CD4-positive, alpha-beta T cell treated with Interleukin-15 for 4 hours (primary cell): Measurements from ENCODE around the gene LRPPRC.
"Not testable (repeated sequence)": the region's sequence is repeated elsewhere in the genome, so short reads cannot be mapped to it uniquely, and the experiment has no call there.

Experiments used
- DNase-seq: peaks from one replicate; pipeline ENCODE4 v3.0.0-alpha.2; 2020; ENCODE audit warnings: low spot score

Gene LRPPRC

DNA sequence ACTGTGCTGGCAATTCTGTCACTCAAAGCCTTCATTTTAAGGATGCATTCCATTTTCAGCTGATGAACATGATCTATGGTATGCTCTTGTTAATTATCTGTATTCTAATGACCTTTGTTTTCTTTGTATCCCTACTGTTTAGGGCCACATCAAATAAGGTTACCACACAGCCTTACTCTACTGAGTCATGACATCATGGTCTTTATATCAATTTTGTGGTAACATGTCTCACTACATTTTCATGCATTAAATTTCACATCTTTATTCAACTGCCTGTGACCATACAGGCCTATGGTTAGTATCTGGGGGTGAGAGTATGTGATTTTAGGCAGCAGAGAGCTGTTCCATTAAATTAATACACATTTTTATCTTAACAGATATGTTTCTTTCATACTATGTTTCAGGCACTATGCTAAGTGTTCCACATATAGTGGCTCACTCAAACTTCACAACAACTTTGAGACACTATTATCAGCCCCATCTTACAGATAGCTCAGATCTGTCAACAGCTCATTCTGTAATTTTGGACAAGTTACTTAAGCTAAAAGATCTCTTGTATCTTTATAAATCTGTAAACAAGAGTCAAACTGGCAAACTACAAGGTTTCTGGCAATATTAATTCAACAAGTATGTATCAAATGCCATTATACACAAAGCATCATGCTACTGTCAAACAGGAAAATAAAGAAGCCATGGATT lies 18.0 kb downstream of the LRPPRC start:
- no peak for DNase-seq

DNA sequence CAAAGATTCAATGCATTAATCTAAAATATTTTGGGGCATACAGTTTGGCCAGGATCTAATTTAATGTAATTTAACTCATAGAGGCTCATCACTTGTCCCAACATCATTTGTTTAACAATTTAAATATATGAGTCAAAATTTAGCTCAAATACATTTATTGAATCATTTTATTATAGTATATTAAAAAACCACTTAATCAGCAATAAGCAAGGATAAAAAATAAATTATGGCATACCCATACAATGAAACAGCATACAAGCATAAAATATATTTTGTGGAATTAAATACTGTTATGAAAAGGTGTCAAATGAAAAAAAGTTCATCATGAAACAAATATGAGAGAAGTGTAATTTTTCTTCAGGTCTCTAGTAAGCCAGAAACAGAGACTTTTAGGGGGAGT lies 34.9 kb downstream of the LRPPRC start:
- DNase-seq: no peak

DNA sequence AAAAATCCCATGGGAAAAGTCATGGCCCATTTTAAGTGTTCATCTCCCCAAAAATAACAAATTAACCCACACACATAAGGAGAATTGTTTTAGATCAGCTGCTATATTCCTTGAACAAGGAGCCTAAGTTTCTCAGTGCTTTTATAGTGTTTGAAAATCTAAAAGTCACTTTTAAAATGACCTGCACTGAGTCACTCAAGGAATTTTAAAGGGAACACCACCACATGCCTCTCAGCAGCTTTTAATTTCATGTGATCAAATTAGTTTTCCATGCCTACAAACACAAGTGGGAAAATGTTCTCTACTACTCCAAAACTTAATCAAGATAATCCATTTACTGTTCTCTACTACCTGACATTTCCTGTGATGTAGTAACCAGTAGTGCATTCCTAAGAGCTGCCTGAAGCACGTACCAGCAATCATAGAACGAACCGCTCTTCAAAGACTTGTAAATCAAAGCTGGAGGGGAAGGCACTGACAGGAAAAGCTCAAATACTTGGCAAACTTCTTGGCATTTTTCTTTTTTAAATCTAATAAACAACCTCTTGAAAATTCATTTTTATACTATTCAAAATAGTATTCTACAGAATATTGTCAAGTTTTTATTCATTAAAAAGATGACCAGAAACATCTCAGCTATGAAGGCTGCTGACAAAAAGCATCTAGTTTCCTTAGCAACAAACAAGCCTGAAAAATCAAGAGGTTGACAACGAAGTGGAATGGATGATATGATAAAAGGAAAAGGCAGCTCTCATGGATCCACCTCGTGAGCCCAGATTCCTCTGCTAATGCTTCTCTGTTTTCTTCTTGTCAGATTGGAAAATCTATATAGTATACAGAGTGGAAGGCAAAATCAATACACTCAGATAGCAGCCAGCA lies 37.2 kb downstream of the LRPPRC start:
- DNase-seq: no peak

DNA sequence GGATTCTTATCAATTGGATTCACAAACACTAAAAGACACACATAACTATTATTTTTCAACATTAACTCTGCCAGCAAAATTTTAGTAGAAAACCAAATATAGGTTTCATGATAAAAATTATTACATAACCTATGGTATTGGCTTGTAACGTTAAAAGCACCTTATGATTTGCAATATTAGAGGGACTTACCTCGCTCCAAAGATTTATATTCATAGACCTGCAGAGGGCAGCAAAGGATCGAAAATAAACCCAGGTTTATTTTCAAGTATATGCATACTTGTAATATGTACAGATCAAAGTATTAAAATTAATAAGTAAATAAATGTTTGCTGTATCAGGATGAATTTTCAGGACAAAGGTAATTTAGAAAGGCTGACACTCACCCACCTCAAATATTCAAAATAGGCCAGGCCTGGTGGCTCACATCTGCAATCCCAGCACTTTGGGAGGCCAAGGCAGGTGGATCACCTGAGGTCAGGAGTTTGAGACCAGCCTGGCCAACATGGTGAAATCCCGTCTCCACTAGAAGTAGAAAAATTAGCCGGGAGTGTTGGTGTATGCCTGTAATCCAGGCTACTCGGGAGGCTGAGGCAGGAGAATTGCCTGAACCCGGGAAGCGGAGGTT lies 45.3 kb downstream of the LRPPRC start:
- DNase-seq: peak; percentile 41

DNA sequence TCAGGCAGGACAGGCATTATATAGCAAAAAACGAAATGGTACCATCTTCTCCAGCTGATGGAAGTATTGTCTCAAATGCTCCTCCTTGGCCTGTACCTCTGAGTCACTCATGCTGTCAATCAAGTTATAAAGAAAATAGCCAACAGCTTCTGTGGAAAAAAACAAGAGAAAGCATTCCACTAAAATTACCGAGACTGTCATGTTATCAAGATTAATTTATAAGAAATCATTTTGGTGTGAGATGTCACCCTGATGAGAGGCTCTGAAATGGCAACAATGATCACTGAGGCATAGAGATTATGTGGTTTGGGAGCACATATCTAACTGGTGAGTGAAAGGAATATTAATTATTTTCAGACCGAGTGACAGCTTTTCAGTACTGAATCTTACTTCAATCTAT lies 47.4 kb downstream of the LRPPRC start:
- no peak for DNase-seq

DNA sequence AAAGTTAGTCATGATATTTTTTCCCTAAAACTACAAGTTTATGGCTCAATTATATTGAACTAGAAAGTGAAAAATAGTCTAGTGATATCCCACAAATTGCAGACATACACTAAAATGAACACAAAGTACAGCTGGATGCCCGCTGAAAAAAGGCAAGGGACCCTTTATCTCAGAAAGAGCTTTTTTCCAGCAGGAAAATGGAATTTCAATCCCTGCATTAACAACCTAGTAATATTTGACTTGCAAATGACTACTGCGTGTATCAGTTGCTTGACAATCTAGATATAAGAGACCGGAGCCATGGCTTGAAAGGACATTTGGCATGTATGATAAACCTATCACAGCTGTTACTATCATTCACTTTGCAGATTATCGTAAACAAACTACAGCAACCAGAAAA lies 49.1 kb downstream of the LRPPRC start:
- DNase-seq: no peak

DNA sequence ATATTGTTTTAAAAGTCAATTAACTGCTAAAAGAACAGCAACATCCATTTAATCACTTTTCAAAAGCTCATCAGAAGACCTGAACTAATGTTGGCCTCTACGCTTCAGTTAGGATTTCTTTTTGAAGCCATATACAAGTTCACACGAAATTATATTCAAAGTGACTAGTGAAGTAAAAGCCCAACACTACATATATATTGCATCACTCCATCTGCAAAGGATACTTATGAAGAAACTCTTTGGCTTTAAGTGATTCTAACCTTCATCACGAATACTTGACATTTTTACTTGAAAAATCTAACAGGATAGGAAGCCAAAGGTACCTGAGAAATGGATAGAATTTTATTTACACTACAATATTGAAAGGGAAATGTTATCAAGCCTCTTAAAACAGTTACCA lies 50.4 kb downstream of the LRPPRC start:
- no peak for DNase-seq

DNA sequence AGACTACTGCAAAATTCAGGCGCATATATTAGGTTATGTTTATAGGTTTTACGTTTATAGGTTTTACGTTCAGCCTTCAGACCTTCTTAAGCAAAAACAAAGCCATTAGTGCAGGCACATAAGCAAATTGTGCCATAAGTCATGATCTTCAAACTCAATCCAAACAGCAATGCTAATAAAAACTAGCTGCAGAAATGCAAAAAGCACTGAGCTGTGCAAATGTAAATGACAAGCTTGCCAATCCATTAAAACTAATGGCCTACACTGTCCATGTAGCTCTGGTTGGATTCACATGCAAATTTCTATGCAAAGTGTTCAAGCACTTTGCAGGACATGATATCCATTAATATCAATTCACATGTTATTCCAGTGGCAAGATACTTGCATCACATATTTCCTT lies 50.9 kb downstream of the LRPPRC start:
- no peak for DNase-seq

DNA sequence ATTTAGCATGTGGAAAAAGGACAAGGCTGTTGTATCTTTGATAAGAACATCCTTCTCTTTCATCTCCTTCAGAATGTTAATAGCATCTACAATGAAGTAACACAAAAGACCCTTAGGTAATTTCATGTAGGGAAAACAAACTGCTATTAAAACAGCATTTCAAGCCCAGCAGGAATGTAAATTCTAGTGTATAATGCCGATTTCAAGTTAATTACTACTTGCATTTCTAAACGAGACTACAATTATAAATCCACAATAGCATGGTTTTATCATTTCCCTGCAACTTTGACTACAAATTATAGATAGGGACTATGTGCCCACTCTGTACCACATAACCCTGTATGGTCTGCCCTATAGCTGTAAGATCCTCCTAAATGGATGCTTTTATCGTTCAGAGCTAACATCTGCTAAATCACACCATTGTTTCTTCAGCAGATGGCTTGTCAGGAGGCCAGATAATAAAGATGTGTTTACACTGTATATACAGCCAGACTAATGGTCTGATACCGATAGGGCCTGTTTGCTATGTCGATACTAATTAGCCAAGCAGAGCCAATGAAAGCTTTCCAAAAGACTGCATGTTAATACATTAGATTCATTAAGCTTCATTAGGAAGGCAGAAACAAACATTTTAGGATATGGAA lies 51.9 kb downstream of the LRPPRC start:
- no peak for DNase-seq

DNA sequence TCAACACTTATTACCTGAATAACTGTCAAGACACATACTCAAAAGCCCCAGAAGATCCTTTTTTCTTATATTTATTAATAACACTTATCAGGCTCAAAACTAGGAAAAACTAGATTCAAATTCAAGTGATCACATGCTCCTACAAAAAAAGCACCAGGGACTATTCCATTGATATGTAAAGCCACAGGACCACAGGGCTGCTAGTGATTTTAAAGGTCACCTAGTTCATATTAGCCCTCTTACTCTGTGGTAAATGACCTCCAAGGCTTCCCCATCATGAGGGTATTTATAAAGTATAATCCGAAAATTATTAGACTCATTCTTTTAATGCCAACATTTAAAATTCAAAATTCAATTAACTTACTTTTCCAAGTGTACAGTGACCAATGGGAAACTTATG lies 52.5 kb downstream of the LRPPRC start:
- DNase-seq: no peak

DNA sequence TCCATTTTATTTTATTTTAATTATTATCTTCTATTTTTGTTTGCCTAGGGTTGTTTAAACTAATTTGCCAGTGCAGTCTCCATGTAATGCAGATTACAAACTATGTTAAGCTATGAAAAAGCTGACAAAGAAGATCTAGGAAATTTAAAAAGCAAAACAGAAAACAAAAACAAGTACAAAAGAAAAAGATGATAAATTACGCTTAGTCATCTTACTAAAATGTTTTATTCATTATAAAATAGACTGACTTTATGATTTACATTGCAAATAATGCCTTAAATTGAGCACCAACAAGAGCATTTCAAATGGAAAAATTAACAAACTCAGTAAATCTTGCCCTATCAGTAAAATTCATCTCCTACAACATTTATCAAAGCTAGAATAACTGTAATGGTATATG lies 52.9 kb downstream of the LRPPRC start:
- no peak for DNase-seq

DNA sequence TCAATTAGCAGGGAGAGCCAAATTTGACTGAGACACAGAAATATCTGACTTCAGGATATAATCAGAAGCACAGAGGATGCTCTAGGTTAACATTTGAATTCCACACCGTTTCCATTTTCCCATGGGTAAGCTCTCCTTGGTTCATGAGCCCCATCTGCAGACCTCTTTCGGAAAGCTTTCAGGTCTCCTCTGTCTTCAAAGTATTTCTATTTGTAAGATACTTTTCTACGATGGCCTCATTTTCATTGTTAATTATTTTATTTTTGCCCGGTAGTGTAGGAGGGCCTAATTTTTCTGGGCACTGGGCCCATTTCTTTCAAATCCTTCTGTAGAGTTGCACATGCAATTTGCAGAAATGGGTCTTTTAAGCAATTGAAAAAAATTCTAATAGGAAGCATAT lies 53.8 kb downstream of the LRPPRC start:
- no peak for DNase-seq

DNA sequence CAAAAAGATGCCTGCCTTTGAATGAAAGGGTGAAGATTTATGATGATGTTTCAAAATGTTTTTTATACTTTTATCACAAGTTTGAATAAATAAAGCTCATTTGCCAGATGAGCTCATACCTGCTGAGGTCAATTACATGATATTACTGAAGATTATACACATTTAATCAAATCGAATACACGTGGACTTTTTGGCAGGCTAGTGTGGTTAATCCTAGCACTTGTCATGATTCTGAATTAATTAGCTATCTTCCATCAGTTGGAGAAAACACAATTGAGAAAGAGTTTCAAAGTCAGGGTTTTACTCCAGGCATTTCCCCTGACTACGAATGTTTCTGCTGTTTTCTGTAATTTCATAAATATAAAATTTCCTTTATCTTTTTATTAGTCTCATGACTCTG lies 54.4 kb downstream of the LRPPRC start:
- DNase-seq: no peak

DNA sequence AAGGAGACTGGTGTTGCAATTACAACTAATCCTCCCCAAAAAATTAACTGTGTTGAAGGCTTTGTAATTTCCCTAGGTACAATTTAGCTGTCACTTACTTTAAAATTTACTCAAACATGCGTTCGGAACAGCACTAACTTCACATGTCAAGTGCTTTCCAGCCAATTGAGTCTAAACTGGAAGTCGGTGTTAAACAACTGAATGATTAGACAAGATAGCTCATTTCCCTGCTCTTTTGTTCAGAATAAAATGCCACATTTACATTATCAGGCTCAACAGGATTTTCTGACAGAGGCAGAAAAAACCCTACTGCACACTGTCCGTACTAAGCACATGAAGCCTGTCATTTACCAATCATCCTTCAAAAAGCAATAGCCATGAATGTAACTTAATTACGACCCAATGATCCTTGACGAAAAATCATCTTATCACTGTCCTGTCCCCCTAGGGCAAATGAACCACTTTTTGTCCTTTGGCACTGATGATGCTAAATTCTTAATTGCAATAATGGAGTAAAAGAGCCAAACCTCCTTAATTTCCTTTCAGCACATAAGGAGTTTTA lies 56.0 kb downstream of the LRPPRC start:
- no peak for DNase-seq

DNA sequence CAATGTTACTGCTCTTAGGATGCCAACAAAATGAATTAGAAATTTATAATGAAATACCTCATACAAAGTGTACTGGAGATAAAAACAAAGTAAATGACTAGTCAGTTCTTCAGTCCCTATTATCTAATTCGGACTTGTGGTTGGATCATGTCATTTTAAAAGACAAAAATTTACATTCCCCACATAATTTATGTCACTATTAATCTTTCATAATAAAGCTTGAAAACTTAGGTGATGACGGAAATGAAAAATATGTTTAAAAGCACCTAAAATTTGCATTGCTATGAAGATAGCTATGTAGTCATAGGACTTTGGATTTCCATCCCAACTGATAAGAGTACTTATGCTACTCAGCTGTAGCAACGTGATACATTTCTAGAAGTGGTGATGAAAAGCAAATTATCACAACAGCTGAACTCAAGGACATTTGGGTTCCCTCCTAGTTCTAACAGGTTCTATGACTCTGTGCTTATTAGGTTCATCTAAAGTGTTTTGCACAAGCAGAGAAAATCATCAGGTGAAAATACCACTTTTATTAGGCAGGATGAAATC lies 58.4 kb downstream of the LRPPRC start:
- no peak for DNase-seq

DNA sequence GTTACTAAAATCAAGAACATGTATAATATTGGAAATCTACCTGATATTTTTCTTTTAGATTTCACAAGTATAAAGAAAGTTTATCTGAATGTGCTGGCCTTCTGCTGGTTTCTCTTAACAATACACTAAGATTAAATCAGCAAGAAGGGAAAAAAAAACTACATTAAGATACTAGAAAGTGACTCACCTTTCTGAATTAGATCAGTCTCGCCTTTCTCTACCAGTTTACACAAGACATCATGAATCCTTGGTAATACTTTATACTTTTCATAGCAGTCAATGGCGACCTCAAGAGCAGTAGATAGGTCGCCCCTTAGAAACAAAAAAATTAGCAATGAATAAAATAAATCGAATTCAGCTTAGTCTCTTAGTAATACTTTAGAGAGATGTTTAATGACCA lies 61.2 kb downstream of the LRPPRC start:
- no peak for DNase-seq

DNA sequence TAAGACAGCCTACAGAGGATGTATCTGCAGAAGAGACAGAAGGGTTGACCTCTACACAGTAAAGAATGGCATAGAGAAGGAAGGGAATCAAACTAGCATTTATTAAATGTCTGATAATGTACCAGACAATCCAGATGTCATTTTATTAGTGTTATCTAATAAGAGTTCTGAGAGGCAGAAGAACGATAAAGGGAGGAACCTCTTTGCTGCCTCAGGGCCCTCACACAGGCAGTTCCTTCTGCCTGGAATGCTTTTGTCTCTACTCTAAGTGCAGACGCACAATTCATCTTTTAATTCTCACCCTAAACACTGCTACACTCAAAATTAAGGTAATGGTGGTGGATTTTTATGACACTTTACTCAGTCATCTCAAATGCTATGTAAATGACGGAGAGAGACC lies 64.5 kb downstream of the LRPPRC start:
- no peak for DNase-seq

DNA sequence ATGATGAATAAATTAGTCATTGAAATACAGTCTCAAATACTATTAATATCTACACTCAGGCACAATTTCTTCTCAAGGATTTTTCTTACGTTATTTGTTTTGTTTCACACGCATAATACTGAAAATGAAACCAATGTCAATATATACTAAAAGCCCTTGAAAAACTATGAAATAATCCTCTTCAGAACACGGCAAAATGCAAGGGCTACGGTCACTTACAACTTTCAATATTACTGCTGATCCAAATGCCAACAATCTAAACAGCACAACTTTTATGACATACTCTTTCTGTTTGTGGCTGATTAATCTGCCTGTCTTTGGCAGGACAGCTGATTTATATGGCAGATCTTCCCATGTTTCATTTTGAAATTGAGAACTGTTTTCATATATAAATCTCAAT lies 68.3 kb downstream of the LRPPRC start:
- no peak for DNase-seq

DNA sequence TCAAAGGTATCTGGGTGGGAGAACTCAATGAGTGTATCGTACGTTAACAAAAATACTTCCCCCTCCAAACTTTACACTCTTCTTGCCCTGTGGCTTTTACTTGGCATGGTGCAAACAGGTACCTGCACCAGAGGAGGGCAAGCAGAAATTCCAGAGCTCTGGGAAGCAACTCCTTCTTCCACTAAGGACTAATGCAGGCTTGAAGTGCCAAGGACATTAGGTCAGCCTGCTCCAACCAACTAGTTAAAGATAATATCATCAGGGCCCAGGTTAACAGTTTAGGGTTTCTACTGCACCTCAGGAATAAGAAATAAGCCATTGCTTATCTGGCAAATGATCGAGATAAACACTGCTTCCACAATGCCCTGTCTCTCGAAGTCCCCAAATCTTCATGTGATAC lies 70.4 kb downstream of the LRPPRC start:
- no peak for DNase-seq

DNA sequence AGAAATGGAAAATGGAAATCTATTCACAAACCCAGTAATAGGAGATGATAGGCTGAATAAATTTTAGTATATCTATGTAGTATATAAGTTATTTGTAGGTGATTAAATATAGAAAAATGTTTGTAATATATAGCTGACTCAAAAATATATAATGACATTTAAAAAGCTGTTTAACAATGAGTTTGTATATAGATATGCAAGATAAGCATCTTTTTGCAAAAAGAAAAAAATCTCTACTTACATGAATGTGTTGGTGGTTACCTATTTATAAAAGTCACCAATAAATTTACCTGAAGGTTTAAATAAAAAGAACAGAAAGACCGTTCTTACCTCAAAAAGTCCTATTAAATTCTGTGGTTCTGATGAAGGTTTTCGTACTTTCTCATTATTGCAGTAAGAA lies 71.3 kb downstream of the LRPPRC start:
- no peak for DNase-seq

DNA sequence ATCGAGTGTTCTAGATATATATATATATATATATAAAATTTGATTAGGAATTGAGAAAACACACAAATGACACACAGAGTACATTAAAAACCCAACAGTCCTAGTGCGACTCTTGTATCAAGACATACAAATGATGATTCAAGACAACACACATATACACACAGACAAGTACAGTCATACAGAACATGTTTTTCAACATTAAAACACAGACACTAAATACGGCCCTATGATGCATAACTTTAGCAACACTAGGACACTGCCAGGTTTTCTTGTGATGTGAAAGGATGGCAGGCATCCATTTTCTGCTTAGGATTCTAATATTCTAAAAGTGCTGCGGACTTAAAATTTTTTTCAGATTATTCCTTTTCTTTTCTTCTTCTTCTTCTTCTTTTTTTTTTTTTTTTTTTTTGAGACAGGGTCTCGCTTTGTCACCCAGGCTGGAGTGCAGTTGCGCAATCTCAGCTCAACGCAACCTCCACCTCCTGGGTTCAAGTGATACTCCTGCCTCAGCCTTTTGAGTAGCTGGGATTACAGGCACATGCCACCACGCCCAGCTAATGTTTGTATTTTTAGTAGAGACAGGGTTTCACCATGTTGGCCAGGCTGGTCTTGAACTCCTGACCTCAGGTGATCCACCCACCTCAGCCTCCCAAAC lies 84.5 kb downstream of the LRPPRC start:
- not testable (repeated sequence) for DNase-seq
